Measurements from ENCODE around the gene TSFM. TPM values are rescaled to one million over a fixed set of nuclear protein-coding genes. Genes with fewer than 3 reads are reported as not detected.

Gene TSFM
- total RNA-seq, 2 experiments from 2014 or later = 35.2 to 49.8 TPM

- POLR2A ChIA-PET = interaction anchor here (0.6 to 1.8 kb wide), 6 partner anchors 9 to 1928 kb away, joined by 3 to 5 read pairs (median 4); partner anchors contain the start of gene DCTN2
- Histone ChIP-seq H3K4me2 (ENCODE audit: low read length) (peak overlapping the region; percentile 93), H3K9me3 (ENCODE audit: low read length) (no peaks in the 10 kb centered on the region), H3K36me3 (ENCODE audit: insufficient read depth, low read length) (peaks cover 15% of the 10 kb centered on the region), H3K9me2 (ENCODE audit: insufficient read depth, low read length) (no peaks in the 10 kb centered on the region), H4K20me1 (ENCODE audit: insufficient read depth, low read length) (no peaks in the 10 kb centered on the region), H3K27ac (ENCODE audit: low read depth, low read length, poor library complexity, severe bottlenecking) (peak overlapping the region; percentile 45), H2AFZ (ENCODE audit: low read length) (peak overlapping the region; percentile 66; the same call in 1 of the 2 replicates), H3K79me2 (ENCODE audit: insufficient read depth, low read depth, low read length) (peaks cover 14% of the 10 kb centered on the region; the same call in 1 of the 2 replicates), H3K4me1 (ENCODE audit: insufficient read depth, low read length, poor library complexity, severe bottlenecking) (peaks cover 47% of the 10 kb centered on the region), H3K4me3 (ENCODE audit: low read depth, low read length, poor library complexity, severe bottlenecking) (peak overlapping the region; percentile 80)
- intact Hi-C loops (cut with micrococcal nuclease; ENCODE audit: unreplicated experiment) = loop anchor here (5.0 kb wide), 1 partner anchor 264 kb away; the partner anchor contains the start of gene ARHGAP9
- CTCF ChIA-PET (ENCODE audit: unreplicated experiment) = interaction anchor here (0.6 kb wide), 1 partner anchor 38 kb away, joined by 3 read pairs; no protein-coding TSS in a partner anchor
- TF ChIP-seq EZH2phosphoT487 (IDR thresholded peaks at IDR 0.05; ENCODE audit: borderline replicate concordance, low read depth, low read length) (no peak), CTCF (conservative IDR thresholded peaks at IDR 0.05; ENCODE audit: low read length) (no peak)
- no peak for DNase-seq (ENCODE audit: low spot score)
- no TSS peak for BruUV-seq (replicated peaks)
These were observed 41.2 kb upstream of the TSFM start for GRCh38 chr12:57741413-57741789.

- Histone ChIP-seq H3K79me2 (ENCODE audit: insufficient read depth, low read depth, low read length) (peaks cover 14% of the 10 kb centered on the region; the same call in 1 of the 2 replicates), H3K36me3 (ENCODE audit: insufficient read depth, low read length) (peaks cover 22% of the 10 kb centered on the region), H3K4me2 (ENCODE audit: low read length) (peak overlapping the region; percentile 93), H3K4me3 (ENCODE audit: low read depth, low read length, poor library complexity, severe bottlenecking) (peak overlapping the region; percentile 80), H2AFZ (ENCODE audit: low read length) (peak overlapping the region; percentile 66; the same call in 1 of the 2 replicates), H3K9me3 (ENCODE audit: low read length) (no peaks in the 10 kb centered on the region), H3K27ac (ENCODE audit: low read depth, low read length, poor library complexity, severe bottlenecking) (peak overlapping the region; percentile 45), H3K9me2 (ENCODE audit: insufficient read depth, low read length) (no peaks in the 10 kb centered on the region), H4K20me1 (ENCODE audit: insufficient read depth, low read length) (no peaks in the 10 kb centered on the region), H3K4me1 (ENCODE audit: insufficient read depth, low read length, poor library complexity, severe bottlenecking) (peaks cover 47% of the 10 kb centered on the region)
- peak; percentile 85 for DNase-seq (ENCODE audit: low spot score)
- BruUV-seq (replicated peaks) = no TSS peak
- TF ChIP-seq EZH2phosphoT487 (IDR thresholded peaks at IDR 0.05; ENCODE audit: borderline replicate concordance, low read depth, low read length) = no peak
- TF ChIP-seq CTCF (conservative IDR thresholded peaks at IDR 0.05; ENCODE audit: low read length) = peak; percentile 77
- intact Hi-C loops (cut with micrococcal nuclease; ENCODE audit: unreplicated experiment) = loop anchor here (1.0 to 5.0 kb wide), 4 partner anchors 49 to 265 kb away; partner anchors contain the start of genes ARHGAP9 and B4GALNT1
- ChIA-PET POLR2A (interaction anchor here (0.6 to 1.8 kb wide), 6 partner anchors 9 to 1928 kb away, joined by 3 to 5 read pairs (median 4); partner anchors contain the start of gene DCTN2), CTCF (ENCODE audit: unreplicated experiment) (interaction anchor here (0.6 kb wide), 2 partner anchors 39 to 195 kb away, joined by 3 to 4 read pairs; partner anchors contain the start of gene DCTN2)
These were observed 40.5 kb upstream of the TSFM start for GRCh38 chr12:57741844-57742738.

Measured in OCI-LY7 (cell line).